ENCODE measurements around the gene ALOX15.
"Not testable (repeated sequence)": the region's sequence is repeated elsewhere in the genome, so short reads cannot be mapped to it uniquely, and the experiment has no call there.

ALOX15 gene

DNA sequence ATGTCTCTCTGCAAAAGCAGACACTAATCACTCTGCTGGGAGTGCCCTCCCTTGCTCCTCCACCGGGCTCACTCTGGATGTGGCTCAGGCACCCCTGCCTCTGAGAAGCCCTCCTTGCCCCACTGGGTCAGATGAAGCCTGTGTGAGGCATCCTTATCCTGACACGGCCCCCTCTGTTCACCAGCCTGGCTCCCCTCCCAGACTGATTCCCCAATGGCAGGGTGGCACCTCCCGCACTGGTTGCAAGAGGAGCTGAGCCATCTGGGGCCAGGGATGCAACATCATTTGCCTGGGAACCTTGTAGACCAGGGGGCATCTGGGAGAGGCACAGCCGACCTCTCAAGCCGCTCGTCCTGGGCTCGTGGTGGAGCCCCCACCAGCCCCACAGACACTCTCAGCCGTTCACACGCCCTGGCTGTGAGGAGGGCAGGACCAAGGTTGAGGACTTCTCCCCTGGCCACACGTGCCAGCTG lies 50.5 kb downstream of the ALOX15 start:
- no peak for DNase-seq

DNA sequence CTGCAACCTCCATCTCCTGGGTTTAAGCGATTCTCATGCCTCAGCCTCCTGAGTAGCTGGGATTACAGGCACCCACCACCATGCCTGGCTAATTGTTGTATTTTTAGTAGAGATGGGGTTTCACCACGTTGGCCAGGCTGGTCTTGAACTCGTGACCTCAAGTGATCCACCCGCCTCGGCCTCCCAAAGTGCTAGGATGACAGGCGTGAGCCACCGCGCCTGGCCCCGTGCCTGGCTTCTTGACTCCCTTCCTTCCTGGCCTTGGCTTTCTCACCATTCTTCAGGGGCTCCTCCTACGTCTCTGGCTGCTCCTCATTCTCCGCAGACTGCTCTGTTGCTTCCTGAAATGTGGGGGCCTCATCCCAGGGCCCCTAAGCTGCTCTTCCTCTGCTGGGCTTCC lies 51.4 kb downstream of the ALOX15 start:
- DNase-seq: not testable (repeated sequence)

DNA sequence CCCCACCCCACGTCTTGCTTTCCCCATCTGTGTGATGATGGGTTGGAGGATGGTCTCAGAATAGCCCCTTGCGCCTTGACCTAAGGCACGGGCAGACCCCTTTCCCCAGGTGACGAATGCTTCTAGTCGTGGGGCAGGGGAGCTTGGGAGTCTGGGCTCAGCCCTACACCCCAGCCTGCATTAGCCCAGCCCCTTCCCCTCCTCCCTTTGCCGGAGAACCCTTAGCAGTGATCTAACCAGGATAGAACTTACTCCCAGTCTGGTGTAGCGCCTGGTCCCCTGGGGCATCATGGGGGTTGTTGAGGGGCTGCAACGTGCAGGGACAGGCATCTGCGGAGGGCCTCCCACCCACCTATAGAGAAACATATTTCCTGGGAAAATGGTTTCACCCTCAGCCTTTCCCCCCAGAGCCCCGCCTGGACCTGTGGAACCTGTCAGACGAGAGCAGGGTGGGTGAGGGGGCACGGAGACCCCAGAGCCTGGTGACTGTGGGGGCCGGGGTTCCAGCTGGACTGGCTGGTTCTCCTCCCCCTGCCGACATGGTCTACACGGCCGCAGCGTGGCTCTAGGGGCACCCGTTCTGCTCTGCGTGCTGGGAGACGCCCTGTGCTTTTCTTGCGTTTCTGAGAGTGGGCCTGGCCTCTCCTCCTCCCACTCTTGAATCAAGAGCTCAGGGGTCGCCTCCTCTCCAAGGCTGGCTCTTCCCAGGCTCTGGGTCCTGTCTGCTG lies 52.4 kb downstream of the ALOX15 start:
- DNase-seq: no peak

DNA sequence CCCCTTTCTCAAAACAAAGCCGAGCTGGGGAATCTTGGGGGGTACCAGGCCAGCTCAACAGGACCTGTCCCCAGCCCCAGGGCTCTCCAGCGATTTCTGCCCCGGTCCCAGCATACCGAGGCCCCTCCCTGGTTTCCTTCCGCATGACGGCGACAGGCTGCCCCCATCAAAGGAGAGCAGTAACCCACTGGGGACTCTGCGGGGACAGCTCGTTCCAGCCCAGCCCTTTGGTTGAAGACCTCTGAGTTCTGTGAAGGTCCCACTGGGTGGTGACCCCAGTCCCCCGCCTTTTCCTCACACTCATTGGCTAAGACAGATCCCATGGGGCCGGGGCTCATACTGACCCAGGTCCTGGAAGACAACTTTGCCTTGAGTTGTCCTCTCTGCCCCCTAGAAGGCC lies 53.1 kb downstream of the ALOX15 start:
- DNase-seq: no peak

DNA sequence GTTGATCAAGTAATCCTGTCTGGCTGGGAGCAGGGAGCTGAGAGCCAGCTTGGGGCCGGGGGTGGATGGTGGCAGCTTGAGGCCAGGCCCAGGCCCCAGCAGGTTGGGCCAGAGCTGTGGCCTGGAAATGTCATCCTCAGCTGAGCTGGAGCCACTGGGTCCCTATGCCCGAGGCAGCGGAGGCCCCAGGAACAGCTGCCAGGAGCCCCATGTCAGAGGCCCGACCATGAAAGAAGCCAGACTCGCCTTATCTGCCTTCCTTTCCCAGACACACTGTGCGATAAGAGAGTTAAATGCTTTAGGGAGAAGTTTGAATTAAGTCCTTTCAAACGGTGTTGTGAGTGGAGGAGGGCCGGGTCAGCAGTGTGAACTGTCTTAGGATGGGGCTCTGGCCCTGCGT lies 53.7 kb downstream of the ALOX15 start:
- no peak for DNase-seq

DNA sequence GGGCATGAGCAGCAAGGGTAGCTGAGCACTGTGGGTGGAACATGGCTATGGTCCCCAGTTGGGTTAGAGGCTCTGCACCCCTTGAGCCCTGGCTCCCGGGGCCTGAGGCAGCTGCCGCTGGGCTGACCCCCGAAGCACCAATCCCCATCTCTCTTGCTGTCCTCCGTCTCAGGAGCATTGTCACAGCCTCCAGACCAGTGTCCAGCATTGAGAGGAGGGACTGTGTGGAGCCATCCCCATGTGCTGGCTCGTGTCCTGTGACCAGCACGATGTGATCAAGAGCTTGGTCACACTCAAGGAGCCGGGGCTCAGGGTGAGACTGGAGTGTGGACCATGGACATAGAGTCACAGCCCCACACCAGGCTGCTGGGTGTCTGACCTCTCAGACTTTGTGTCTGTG lies 54.3 kb downstream of the ALOX15 start:
- no peak for DNase-seq

DNA sequence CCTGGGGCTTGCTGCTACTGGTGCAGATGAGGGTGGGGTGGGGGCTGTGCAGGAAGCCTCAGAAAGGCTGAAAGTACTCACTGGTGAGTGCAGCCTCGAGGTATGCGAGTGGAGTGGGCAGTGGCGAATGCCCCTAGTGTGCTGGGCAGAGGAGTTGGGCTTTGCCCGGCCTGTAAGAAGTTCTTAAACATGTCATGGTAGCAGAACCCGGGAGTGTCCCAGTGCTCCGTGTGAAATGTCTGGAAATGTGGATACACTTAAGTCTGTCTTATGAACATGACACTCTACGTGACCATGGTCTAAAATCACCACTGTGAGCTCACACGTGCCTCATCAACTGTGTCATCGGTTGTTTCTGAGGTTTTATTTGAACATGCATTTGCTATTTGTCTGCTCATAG lies 55.4 kb downstream of the ALOX15 start:
- DNase-seq: no peak

DNA sequence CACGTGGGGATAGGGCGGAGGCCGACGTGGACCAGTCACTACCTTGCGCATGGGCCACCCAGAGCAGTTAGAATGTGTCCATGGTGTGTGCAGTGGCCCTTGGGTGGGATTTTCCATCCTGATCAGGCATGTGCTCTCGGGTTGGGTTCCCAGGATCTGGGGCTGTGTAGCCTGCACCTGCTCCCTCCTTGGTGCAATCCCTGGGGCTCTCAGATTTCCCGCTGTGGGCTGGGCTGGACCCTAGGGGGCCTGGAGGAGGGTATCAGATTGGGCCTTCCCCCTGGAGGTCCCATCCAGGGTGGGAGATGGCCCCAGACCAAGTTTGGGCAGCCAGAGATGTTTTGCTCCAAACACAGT lies 55.9 kb downstream of the ALOX15 start:
- DNase-seq: no peak

DNA sequence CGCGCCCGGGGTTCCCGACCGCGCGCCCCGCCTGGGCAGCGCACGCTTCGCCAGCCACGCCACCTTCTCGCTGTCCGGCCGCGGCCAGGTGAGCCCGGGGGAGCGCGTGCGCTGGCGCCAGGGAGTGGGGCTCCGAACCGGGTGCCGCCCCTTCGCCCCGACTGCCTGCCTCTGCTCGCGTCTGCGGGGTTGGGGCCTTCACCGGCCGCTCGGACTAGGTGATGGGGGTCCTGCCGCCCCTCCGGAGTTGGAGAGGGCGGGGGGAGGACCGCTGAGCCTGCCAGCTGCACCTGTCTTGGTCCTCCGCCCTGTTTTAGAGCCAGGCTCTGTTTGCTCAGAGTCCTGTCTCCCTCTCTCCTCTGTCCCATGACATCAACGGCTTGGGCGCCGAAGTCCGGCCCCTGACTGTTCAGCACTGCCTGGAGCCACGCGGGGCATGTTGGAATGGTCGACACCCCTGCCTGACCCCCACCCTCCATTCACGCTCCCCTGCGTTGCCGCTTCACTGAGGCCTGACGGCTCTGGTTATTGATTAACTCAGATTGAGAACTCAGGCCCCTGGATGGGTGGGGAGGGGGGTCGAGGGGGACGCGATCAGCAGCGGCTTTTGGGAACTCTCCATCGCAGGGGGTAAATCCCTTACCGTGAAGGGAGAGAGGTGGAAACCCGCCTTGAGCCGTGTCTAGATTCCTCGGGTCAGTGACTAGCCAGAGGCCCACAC lies 56.4 kb downstream of the ALOX15 start:
- no peak for DNase-seq

DNA sequence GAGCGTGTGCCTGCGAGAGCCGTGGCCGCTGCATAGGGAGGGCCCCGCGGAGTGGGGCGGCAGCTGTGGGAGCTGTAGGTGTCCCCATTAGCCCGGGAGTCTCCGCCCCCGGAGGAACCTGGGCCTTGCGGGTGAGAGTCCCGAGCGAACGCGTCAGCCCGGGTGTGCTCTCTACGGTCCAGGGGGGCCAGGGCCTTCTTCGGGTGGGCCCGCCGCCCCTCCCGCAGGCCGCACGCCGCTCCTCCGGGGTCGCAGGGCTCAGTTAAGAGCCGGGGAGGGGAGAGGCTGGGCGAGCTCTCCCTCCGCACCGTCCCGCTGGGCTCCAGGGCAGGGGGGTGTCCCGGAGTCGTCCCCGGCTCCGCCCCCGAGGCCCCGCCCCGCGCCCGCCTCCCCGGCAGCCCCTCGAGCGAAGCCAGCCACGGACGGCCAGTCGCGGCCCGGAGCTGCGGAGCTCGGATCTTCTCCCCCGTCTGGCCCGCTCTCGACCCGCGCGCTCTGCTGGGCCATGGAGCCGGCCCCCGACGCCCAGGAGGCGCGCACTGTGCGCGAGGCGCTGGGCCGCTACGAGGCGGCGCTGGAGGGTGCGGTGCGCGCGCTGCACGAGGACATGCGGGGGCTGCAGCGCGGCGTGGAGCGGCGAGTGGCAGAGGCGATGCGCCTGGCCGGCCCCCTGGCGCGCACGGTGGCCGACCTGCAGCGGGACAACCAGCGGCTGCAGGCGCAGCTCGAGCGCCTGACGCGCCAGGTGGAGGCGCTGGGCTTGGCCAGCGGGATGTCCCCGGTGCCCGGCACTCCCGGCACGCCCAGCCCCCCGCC lies 57.2 kb downstream of the ALOX15 start, which contains the start of gene SMTNL2:
SMTNL2 (plus strand) TSS at position 429 of the 816 bp plus-strand sequence; CDS start at position 506, 77 bp downstream.
- DNase-seq: no peak

DNA sequence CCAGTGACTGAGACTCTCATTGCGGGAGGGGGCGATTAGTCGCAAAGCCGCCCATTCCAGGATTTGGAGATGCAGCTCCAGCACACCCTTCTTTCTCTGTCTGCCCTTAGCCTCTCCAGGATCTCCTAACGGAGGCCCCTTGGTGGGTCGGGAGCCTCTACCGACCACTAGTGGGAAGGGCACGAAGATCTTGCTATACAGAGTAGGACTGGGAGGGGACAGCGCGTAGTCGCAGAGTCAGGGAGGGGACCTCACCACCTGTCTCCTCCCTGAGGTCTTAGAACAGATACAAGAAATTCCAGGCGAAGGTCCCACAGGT lies 57.7 kb downstream of the ALOX15 start:
- DNase-seq: no peak

DNA sequence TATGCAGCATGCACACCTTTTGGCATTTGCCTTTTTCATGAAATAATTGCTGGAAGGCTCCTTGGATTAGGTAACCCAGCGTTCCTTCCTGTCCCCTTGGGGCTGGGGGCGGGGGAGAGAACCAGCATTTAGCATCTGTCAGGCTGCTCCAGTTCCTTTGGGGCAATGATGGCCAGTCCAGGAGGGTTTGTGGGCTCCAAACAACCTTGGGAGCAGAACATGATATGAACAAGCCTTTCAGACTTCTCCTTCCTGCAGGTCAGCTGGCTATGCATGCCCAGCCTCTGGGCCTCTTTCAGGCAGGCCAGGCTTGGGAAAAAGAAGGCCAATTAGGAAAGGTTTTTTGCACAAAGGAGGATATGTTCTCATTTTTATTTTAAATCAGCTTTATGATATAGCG lies 58.3 kb downstream of the ALOX15 start:
- DNase-seq: no peak

DNA sequence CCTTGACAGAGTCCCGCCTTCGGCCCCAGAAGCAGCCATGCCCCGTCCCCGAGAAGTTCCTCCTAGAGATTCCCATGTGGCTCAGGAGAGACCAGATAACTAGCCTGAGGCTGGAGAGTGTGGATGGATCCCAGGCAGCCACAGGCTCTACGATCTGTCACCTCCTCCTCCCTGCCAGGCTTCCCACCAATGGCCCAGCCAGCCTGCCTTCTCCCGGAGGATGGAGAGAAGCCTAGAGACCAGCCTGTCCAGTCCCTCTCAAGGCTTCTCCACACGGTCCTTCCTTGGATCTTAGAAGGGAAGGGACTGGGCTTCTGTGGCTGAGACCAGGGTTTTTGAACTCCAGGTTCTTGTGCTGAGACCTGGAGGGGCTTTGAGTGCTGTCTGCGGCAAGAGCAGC lies 58.8 kb downstream of the ALOX15 start:
- DNase-seq: no peak

DNA sequence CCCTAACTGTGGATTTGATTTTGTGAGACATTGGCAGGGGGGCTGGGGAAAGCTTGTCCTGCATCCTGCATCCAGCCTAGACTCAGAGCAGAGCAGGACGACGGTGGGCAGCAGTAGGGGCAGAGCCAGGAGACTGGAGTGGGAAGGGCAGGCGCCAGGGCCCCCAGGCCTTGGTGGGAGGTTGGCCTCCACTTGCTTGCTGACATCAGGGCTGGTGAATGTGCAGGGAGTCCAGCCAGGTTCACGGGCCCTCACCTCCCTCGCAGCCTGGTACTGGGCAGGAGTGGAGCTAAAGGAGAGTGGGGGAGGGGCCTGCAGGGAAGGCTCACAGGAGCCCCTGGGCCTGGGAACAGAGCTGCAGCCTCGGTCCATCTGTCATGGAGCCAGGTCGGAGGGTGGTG lies 59.4 kb downstream of the ALOX15 start:
- DNase-seq: no peak

Data from activated CD8-positive, alpha-beta memory T cell treated with anti-CD3 and anti-CD28 coated beads, Interleukin-2, amount 50 U/mL, for 48 hours (primary cell).